Upper lobe of left lung (tissue), 4 donors: Measurements from ENCODE around the gene PDXP.

ENCODE experiments used
- POLR2A ChIP-seq, 4 donors: fragments of 450-650 bp; IDR thresholded peaks; one replicate each; pipeline ENCODE4 v1.5.1; 2016 to 2017; ENCODE audit warnings: antibody characterized with exemption in 4 of 4, mild to moderate bottlenecking in 2 of 4
- POLR2AphosphoS5 ChIP-seq, 2 donors: sonication (generic); formaldehyde crosslinking; IDR thresholded peaks; one replicate each; pipeline ENCODE4 v1.5.1; 2017; ENCODE audit warnings: antibody characterized with exemption in 2 of 2
- TF ChIP-seq, protein P1 (sequence below), 6 experiments: fragments of 450-650 bp in 4 of 6; fragments of 200-600 bp in 2 of 6; sonication (generic) in 2 of 6; IDR thresholded peaks; one replicate each; pipeline ENCODE4 v1.5.1; 2016 to 2019; ENCODE audit warnings: antibody characterized with exemption in 6 of 6

GRCh38 chr22:37672206-37672919 lies 13.8 kb downstream of the PDXP start:
- TF ChIP-seq, protein P1, sequence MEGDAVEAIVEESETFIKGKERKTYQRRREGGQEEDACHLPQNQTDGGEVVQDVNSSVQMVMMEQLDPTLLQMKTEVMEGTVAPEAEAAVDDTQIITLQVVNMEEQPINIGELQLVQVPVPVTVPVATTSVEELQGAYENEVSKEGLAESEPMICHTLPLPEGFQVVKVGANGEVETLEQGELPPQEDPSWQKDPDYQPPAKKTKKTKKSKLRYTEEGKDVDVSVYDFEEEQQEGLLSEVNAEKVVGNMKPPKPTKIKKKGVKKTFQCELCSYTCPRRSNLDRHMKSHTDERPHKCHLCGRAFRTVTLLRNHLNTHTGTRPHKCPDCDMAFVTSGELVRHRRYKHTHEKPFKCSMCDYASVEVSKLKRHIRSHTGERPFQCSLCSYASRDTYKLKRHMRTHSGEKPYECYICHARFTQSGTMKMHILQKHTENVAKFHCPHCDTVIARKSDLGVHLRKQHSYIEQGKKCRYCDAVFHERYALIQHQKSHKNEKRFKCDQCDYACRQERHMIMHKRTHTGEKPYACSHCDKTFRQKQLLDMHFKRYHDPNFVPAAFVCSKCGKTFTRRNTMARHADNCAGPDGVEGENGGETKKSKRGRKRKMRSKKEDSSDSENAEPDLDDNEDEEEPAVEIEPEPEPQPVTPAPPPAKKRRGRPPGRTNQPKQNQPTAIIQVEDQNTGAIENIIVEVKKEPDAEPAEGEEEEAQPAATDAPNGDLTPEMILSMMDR (IDR thresholded peaks at IDR 0.05): no peak
- TF ChIP-seq POLR2A (IDR thresholded peaks at IDR 0.05): no peak
- no peak for TF ChIP-seq POLR2AphosphoS5 (IDR thresholded peaks at IDR 0.05)
